K562 (cell line): ENCODE data around the gene TBX1. TPM values are rescaled to one million over a fixed set of nuclear protein-coding genes. Genes with fewer than 3 reads are reported as not detected.

ENCODE experiments used
- ATF1 ChIP-seq, 2 experiments: fragments of 450-650 bp in 1 of 2; IDR thresholded peaks; 2 replicates each; pipeline ENCODE4 v1.6.1; 2016; ENCODE audit warnings: missing compliant biosample characterization in 1 of 2, missing genetic modification characterization in 1 of 2
- BDP1 ChIP-seq: IDR thresholded peaks from 3 replicates; pipeline ENCODE4 v1.6.1; 2011; ENCODE audit not compliant: insufficient read length, insufficient read depth
- CBX5 ChIP-seq: IDR thresholded peaks from 2 replicates; pipeline ENCODE4 v1.6.1; 2014; ENCODE audit warnings: low read depth, borderline replicate concordance
- CTCFL ChIP-seq: IDR thresholded peaks from 2 replicates; pipeline ENCODE4 v1.6.1; 2011; ENCODE audit warnings: borderline replicate concordance, low read depth, mild to moderate bottlenecking, moderate library complexity, low read length; ENCODE audit not compliant: insufficient read depth, poor library complexity, severe bottlenecking
- EHMT2 ChIP-seq: fragments of 450-650 bp; IDR thresholded peaks from 2 replicates; pipeline ENCODE4 v1.6.1; 2018; ENCODE audit warnings: antibody characterized with exemption
- ETV1 ChIP-seq: fragments of 450-650 bp; conservative IDR thresholded peaks from 2 replicates; pipeline ENCODE4 v1.6.1; 2016; ENCODE audit warnings: missing genetic modification characterization, control low read depth, low read depth, missing compliant biosample characterization
- MAFF ChIP-seq: IDR thresholded peaks from 2 replicates; pipeline ENCODE4 v1.6.1; 2012; ENCODE audit warnings: low read length, improper control_type of control experiment
- MAFK ChIP-seq: IDR thresholded peaks from 2 replicates; pipeline ENCODE4 v1.6.1; 2011; ENCODE audit warnings: low read length, improper control_type of control experiment
- MTA2 ChIP-seq: fragments of 450-650 bp; IDR thresholded peaks from 2 replicates; pipeline ENCODE4 v1.6.1; 2016; ENCODE audit warnings: low read depth
- NFE2 ChIP-seq: IDR thresholded peaks from 2 replicates; pipeline ENCODE4 v1.6.1; 2014; ENCODE audit warnings: antibody characterized with exemption, low read depth
- NR3C1 ChIP-seq: sonication (generic); formaldehyde crosslinking; IDR thresholded peaks from 2 replicates; pipeline ENCODE4 v1.8.1; 2022; ENCODE audit warnings: missing genetic modification reagents
- PHF21A ChIP-seq: fragments of 450-650 bp; IDR thresholded peaks from 2 replicates; pipeline ENCODE4 v1.6.1; 2017; ENCODE audit warnings: low read depth, borderline replicate concordance
- SNRNP70 ChIP-seq: fragments of 200-400 bp; formaldehyde crosslinking; optimal IDR thresholded peaks from 2 replicates; pipeline ENCODE3; 2017; ENCODE audit warnings: low read depth, low read length
- THRAP3 ChIP-seq: fragments of 450-650 bp; IDR thresholded peaks from 2 replicates; pipeline ENCODE4 v1.6.1; 2016; ENCODE audit warnings: mild to moderate bottlenecking, inconsistent platforms, borderline replicate concordance
- ZBTB7A ChIP-seq: IDR thresholded peaks from 2 replicates; pipeline ENCODE4 v1.6.1; 2011; ENCODE audit warnings: low read depth, mild to moderate bottlenecking, low read length, moderate library complexity, borderline replicate concordance; ENCODE audit not compliant: control insufficient read depth
- ZNF316 ChIP-seq: fragments of 450-650 bp; IDR thresholded peaks from 2 replicates; pipeline ENCODE4 v1.6.1; 2016
- polyA plus RNA-seq, 8 experiments: library from polyadenylated mRNA; depleted of rRNA in 4 of 8; stranded (reverse) in 5 of 8; unstranded in 3 of 8; fragments of >200 nt; fragmentation: Nextera tagmentation in 2 of 8; fragmentation: Illumina TruSeq in 1 of 8; extraction: Ambion mirVana in 2 of 8; extraction: Trizol in 1 of 8; gene quantifications; 2 replicates each; pipeline versions ENCODE4 v1.2.1 to v1.2.3, GENCODE V29; 2011 to 2014; ENCODE audit warnings: inconsistent platforms in 1 of 8, missing spikeins in 1 of 8
- total RNA-seq, 7 experiments: library from RNA; depleted of rRNA in 6 of 7; stranded (reverse); fragments of >200 nt in 6 of 7; fragmentation: Illumina TruSeq in 2 of 7; extraction: Trizol in 2 of 7; gene quantifications; 2 replicates each; pipeline versions ENCODE4 v1.2.1 to v1.2.3, GENCODE V29; 2011 to 2021; ENCODE audit warnings: low replicate concordance in 1 of 7
- TF ChIP-seq, protein P1 (sequence below): fragments of 450-650 bp; IDR thresholded peaks from 2 replicates; pipeline ENCODE4 v1.6.1; 2017; ENCODE audit warnings: antibody characterized with exemption
- TF ChIP-seq, protein P2 (sequence below): fragments of 250-450 bp; sonication (Bioruptor Pico); IDR thresholded peaks from 2 replicates; pipeline ENCODE4 v1.5.0; 2020; ENCODE audit warnings: mild to moderate bottlenecking
- TF ChIP-seq, protein P3 (sequence below): fragments of 450-650 bp; formaldehyde crosslinking; IDR thresholded peaks from 2 replicates; pipeline ENCODE4 v1.4.0; 2020; ENCODE audit warnings: mild to moderate bottlenecking, moderate library complexity

The TBX1 gene
- total and polyA plus RNA-seq, 9 of the 15 experiments (the other 6 are each of a cell fraction or from before 2014, with no cell fraction given), result 0.07 to 35.0 (median 3.9) TPM

DNA sequence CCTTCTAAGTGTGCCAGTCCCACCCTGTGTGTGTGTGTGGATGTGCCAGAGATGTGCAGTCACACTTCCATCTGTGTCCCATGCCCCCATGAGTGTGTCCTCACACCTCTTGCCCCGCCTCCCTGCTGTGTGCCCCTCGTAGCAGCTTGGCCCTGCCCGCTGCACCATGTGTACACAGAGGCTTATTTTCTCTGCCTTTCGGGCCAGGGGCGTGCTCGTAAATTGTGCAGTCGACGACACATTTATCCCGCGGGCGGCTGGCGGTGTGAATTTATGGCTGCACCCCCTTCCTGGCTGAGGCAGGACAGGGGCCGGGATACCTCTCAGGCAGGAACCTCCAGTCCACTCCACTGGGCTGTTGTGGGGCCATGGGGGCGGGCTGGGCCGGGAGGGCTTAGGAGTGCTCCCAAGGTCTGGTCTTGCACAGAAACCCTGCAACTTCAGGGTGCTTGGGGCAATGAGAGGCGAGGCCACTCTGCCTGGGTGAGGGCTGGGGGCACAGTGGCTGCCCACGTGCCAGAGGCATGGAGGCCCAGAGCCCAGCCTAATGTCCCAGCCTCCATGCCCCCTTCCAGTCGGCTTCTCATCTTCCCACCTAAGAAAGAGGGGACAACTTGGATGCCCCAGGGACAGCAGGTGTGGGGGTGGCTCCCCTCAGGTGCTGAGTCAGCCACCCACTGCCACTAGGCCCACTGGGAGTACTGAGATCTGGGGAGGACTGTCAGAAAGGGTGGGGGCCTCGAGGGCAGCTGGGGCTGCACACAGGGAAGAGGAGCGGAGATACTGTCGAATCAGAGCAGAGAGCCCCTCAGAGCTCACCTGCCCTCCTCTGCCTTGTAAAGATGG, 24.7 kb upstream of the TBX1 start (continued):
- TF ChIP-seq, protein P1, sequence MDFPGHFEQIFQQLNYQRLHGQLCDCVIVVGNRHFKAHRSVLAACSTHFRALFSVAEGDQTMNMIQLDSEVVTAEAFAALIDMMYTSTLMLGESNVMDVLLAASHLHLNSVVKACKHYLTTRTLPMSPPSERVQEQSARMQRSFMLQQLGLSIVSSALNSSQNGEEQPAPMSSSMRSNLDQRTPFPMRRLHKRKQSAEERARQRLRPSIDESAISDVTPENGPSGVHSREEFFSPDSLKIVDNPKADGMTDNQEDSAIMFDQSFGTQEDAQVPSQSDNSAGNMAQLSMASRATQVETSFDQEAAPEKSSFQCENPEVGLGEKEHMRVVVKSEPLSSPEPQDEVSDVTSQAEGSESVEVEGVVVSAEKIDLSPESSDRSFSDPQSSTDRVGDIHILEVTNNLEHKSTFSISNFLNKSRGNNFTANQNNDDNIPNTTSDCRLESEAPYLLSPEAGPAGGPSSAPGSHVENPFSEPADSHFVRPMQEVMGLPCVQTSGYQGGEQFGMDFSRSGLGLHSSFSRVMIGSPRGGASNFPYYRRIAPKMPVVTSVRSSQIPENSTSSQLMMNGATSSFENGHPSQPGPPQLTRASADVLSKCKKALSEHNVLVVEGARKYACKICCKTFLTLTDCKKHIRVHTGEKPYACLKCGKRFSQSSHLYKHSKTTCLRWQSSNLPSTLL, result no peak
- no peak for TF ChIP-seq CTCFL
- TF ChIP-seq ATF1 (CRISPR knock-in tag; IDR thresholded peaks at IDR 0.05), result 0 out of 2 replicates have a peak, but pooled peaks have one; percentile 3
- no peak for TF ChIP-seq ATF1 (tag; IDR thresholded peaks at IDR 0.05)
- TF ChIP-seq, protein P2, sequence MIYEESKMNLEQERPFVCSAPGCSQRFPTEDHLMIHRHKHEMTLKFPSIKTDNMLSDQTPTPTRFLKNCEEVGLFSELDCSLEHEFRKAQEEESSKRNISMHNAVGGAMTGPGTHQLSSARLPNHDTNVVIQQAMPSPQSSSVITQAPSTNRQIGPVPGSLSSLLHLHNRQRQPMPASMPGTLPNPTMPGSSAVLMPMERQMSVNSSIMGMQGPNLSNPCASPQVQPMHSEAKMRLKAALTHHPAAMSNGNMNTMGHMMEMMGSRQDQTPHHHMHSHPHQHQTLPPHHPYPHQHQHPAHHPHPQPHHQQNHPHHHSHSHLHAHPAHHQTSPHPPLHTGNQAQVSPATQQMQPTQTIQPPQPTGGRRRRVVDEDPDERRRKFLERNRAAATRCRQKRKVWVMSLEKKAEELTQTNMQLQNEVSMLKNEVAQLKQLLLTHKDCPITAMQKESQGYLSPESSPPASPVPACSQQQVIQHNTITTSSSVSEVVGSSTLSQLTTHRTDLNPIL, result no peak
- TF ChIP-seq MAFK, result 0 out of 2 replicates have a peak, but pooled peaks have one; percentile 5
- no peak for TF ChIP-seq THRAP3
- no peak for TF ChIP-seq CBX5
- TF ChIP-seq ZBTB7A, result peak; percentile 9; the same call in 1 of the 2 replicates
- TF ChIP-seq MTA2, result no peak
- TF ChIP-seq PHF21A, result no peak
- TF ChIP-seq ETV1 (tag), result no peak
- TF ChIP-seq ZNF316, result peak; percentile 78
- TF ChIP-seq NR3C1 (CRISPR knock-in tag), result no peak
- no peak for TF ChIP-seq BDP1
- no peak for TF ChIP-seq EHMT2
- no peak for TF ChIP-seq MAFF
- TF ChIP-seq, protein P3, sequence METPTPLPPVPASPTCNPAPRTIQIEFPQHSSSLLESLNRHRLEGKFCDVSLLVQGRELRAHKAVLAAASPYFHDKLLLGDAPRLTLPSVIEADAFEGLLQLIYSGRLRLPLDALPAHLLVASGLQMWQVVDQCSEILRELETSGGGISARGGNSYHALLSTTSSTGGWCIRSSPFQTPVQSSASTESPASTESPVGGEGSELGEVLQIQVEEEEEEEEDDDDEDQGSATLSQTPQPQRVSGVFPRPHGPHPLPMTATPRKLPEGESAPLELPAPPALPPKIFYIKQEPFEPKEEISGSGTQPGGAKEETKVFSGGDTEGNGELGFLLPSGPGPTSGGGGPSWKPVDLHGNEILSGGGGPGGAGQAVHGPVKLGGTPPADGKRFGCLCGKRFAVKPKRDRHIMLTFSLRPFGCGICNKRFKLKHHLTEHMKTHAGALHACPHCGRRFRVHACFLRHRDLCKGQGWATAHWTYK (CRISPR knock-in tag), result 0 out of 2 replicates have a peak, but pooled peaks have one; percentile 42
- no peak for TF ChIP-seq SNRNP70
- TF ChIP-seq NFE2, result peak; percentile 54
